ENCODE results near the gene C11orf68. TPM values are rescaled to one million over a fixed set of nuclear protein-coding genes. Genes with fewer than 3 reads are reported as not detected.

The C11orf68 gene
- total RNA-seq, 1 experiment from 2014 or later = 31.9 TPM

DNA sequence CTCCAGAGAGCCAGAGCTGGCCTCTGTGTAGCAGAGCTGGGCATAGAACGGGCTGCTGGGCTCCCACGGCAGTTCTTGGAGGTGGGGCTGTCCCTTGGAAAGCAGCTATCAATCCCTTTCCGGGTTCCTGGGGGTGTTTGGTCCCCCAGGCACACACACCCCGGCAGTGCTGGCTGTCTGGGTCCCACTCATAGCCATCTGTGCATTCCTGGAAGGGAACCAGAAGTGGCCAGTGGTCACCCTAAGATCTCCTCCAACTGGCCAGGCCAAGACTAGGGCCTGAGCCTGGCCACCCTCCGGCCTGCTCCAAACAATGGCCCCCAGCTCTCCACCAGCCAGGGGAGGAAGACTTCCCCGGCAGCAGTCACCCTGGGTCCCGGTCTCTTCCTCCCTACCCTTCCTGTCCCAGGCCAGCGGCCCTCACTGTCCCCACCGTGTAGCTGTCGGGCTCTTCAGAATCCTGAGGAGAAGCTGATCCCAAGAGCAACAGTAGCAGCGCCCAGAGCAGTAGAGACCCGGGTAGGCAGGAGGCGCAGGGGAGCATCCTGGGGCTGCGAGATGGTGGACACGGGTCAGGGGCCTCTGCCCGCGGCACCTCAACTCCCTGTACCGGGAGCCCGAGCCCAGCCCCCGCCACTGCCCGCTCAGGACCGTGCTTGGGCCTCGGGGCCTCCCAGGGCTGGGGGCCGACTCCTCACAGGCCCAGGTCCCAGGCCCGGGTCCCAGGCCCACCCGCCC lies 46.9 kb downstream of the C11orf68 start:
- H3K4me1 Mint-ChIP-seq = peaks cover 10% of the 10 kb centered on the region
- TF ChIP-seq FOXP1 (CRISPR knock-in tag; IDR thresholded peaks at IDR 0.05; ENCODE audit: borderline replicate concordance) = 0 out of 2 replicates have a peak, but pooled peaks have one; percentile 42
- no peak for TF ChIP-seq ZNF121 (CRISPR knock-in tag; IDR thresholded peaks at IDR 0.05)
- TF ChIP-seq TEAD4 (CRISPR knock-in tag; IDR thresholded peaks at IDR 0.05) = no peak
- TF ChIP-seq, protein P1, sequence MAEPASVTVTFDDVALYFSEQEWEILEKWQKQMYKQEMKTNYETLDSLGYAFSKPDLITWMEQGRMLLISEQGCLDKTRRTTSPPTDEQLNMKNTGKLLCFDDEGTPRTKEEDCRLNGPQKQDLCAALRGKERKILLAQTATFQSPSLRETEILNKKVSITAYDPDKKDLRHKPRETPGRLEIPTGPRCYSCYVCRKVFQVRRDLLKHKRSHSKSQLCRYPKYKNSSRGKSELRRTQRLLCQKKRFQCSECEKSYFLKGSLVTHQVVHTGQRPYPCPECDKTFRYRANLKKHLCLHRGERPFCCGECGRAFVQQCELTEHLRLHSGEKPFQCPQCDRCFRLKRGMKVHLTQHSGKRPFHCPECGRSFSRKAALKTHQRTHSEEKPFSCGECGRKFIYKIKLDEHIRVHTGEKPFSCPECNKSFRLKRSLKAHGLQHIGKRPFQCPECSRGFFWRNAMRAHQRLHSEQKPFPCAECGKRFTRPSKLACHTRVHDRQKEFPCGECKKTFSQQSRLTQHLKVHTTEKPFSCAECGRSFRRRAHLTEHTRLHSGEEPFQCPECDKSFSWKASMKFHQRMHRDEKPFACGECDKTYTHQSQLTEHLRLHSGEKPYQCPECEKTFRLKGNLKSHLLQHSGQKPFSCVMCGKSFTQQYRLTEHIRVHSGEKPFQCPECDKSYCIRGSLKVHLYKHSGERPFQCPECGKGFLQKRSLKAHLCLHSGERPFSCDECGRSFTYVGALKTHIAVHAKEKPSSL (CRISPR knock-in tag; conservative IDR thresholded peaks at IDR 0.05) = no peak
- no peak for TF ChIP-seq ESRRA (CRISPR knock-in tag; IDR thresholded peaks at IDR 0.05; ENCODE audit: borderline replicate concordance)
- TF ChIP-seq, protein P2, sequence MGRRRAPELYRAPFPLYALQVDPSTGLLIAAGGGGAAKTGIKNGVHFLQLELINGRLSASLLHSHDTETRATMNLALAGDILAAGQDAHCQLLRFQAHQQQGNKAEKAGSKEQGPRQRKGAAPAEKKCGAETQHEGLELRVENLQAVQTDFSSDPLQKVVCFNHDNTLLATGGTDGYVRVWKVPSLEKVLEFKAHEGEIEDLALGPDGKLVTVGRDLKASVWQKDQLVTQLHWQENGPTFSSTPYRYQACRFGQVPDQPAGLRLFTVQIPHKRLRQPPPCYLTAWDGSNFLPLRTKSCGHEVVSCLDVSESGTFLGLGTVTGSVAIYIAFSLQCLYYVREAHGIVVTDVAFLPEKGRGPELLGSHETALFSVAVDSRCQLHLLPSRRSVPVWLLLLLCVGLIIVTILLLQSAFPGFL (CRISPR knock-in tag; IDR thresholded peaks at IDR 0.05; ENCODE audit: borderline replicate concordance) = no peak
- TF ChIP-seq SMAD3 (CRISPR knock-in tag; IDR thresholded peaks at IDR 0.05; ENCODE audit: borderline replicate concordance) = no peak
- TF ChIP-seq RORB (CRISPR knock-in tag; IDR thresholded peaks at IDR 0.05) = no peak
- H3K4me3 Mint-ChIP-seq = peak overlapping the region; percentile 64
- no peak overlapping the region; the same call in 1 of the 2 replicates for H3K27ac Mint-ChIP-seq
- ChIA-PET CTCF (interaction anchor here (0.9 to 16.6 kb wide), 9 partner anchors 9 to 152 kb away, joined by 3 to 539 read pairs (median 3); partner anchors contain the start of genes CCDC85B, CFL1, FIBP and MUS81), POLR2A (interaction anchor here (0.5 to 2.2 kb wide), 7 partner anchors 10 to 55 kb away, joined by 3 to 26 read pairs (median 4); partner anchors contain the start of genes CFL1, FIBP and MUS81)
- no peaks in the 10 kb centered on the region for H3K36me3 Mint-ChIP-seq
- H3K9me3 Mint-ChIP-seq = no peaks in the 10 kb centered on the region
- DNase-seq (ENCODE audit: low spot score) (peak; percentile 56), ATAC-seq (peak; percentile 7)
- peaks cover 57% of the 10 kb centered on the region for H3K27me3 Mint-ChIP-seq (ENCODE audit: low read depth)

DNA sequence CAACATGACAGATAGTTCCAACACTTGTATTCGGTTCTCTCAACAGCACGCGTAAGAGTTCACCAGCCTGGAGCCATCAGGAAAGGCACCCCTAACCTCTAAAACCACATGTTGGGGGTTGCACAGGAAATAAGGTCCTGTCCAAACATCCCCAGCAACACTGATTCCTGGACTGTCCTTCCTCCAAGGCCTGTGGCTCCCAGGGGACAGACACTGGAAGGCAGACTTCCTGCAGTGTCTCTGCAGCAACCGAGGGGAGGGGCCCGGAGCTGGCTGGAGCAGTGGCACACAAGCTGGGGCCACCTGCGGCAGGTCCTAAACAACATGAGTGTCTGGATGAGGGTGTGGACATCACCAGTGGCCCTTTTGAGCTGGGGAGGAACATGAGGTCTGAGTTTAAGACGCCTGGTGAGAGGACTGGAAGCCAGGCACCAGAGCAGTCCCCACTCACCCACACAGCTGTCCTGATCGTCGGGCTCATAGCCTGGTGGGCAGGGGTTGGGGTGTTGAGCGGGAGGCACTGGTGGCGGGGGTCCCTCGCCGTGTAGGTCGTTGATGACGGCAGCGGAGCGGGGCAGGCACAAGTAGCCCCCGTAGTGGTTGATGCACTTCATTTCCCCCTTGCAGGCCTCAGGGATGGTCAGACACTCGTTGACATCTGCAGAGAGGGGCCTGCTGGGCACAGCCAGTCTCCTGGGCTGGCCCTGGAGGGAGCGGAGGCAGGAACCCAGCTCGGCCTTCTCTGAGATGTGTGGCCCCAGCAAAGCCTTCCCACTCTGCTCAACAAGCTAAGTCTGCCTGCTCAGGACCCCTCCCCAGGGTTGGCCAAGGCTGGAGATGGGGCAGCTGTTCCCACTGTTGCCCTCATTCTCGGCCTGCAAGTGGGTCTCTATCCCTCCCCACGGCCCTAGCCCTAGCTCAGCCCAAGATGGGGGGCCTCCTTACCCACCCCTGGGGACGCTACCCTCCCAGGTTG lies 47.9 kb downstream of the C11orf68 start:
- no peaks in the 10 kb centered on the region for H3K9me3 Mint-ChIP-seq
- CTCF ChIA-PET = interaction anchor here (1.1 to 16.6 kb wide), 7 partner anchors 10 to 91 kb away, joined by 3 to 539 read pairs (median 4); partner anchors contain the start of genes CCDC85B, CFL1, FIBP and MUS81
- no peak for ATAC-seq

DNA sequence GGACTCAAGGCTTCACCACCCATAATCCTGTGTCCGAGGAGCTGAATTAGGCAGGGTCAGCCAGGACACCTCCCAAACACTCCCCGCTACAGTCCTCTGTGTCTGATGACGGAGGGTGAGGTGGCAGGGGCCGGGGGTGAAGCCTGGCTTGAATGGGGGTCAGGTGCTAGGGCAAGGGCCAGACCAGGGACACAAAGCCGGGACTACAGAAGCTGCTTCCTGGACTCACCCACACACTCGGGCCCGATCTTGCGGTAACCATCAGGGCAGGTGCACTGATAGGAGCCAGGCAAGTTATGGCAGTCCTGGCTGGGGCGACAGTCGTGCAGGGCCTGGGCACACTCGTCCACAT lies 48.6 kb downstream of the C11orf68 start:
- H3K4me1 Mint-ChIP-seq = peaks cover 10% of the 10 kb centered on the region
- H3K27ac Mint-ChIP-seq = no peak overlapping the region
- no peak overlapping the region for H3K4me3 Mint-ChIP-seq
- CTCF ChIA-PET = interaction anchor here (1.2 to 16.6 kb wide), 3 partner anchors 10 to 90 kb away, joined by 4 to 539 read pairs (median 89); partner anchors contain the start of genes CCDC85B, CFL1, FIBP and MUS81
- H3K27me3 Mint-ChIP-seq (ENCODE audit: low read depth) = peaks cover 48% of the 10 kb centered on the region
- DNase-seq (ENCODE audit: low spot score) (no peak), ATAC-seq (no peak)
- no peaks in the 10 kb centered on the region for H3K9me3 Mint-ChIP-seq
- POLR2A ChIA-PET = interaction anchor here (1.2 to 3.1 kb wide), 2 partner anchors 11 to 20 kb away, joined by 3 to 19 read pairs; partner anchors contain the start of genes CFL1 and MUS81
- peaks cover 1% of the 10 kb centered on the region; the same call in 1 of the 2 replicates for H3K36me3 Mint-ChIP-seq
- TF ChIP-seq NR3C1 (CRISPR knock-in tag; conservative IDR thresholded peaks at IDR 0.05; ENCODE audit: low read depth) = no peak
- TF ChIP-seq JUN (CRISPR knock-in tag; IDR thresholded peaks at IDR 0.05) = no peak
- no peak for TF ChIP-seq SMAD3 (CRISPR knock-in tag; IDR thresholded peaks at IDR 0.05; ENCODE audit: borderline replicate concordance)
- no peak for TF ChIP-seq NFYB (CRISPR knock-in tag; conservative IDR thresholded peaks at IDR 0.05; ENCODE audit: low read depth)
- TF ChIP-seq, protein P3, sequence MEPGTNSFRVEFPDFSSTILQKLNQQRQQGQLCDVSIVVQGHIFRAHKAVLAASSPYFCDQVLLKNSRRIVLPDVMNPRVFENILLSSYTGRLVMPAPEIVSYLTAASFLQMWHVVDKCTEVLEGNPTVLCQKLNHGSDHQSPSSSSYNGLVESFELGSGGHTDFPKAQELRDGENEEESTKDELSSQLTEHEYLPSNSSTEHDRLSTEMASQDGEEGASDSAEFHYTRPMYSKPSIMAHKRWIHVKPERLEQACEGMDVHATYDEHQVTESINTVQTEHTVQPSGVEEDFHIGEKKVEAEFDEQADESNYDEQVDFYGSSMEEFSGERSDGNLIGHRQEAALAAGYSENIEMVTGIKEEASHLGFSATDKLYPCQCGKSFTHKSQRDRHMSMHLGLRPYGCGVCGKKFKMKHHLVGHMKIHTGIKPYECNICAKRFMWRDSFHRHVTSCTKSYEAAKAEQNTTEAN (CRISPR knock-in tag; IDR thresholded peaks at IDR 0.05) = no peak
- TF ChIP-seq, protein P4, sequence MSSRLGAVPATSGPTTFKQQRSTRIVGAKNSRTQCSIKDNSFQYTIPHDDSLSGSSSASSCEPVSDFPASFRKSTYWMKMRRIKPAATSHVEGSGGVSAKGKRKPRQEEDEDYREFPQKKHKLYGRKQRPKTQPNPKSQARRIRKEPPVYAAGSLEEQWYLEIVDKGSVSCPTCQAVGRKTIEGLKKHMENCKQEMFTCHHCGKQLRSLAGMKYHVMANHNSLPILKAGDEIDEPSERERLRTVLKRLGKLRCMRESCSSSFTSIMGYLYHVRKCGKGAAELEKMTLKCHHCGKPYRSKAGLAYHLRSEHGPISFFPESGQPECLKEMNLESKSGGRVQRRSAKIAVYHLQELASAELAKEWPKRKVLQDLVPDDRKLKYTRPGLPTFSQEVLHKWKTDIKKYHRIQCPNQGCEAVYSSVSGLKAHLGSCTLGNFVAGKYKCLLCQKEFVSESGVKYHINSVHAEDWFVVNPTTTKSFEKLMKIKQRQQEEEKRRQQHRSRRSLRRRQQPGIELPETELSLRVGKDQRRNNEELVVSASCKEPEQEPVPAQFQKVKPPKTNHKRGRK (CRISPR knock-in tag; IDR thresholded peaks at IDR 0.05; ENCODE audit: borderline replicate concordance) = no peak

More for the DNA sequence above, 47.9 kb downstream of the C11orf68 start:
- Mint-ChIP-seq H3K4me3 (0 out of 2 replicates have a peak overlapping the region, but pooled peaks have one; percentile 8), H3K36me3 (no peaks in the 10 kb centered on the region), H3K27ac (no peak overlapping the region), H3K27me3 (ENCODE audit: low read depth) (peaks cover 52% of the 10 kb centered on the region), H3K4me1 (peaks cover 10% of the 10 kb centered on the region)
- DNase-seq (ENCODE audit: low spot score) = no peak
- POLR2A ChIA-PET = interaction anchor here (0.8 to 2.2 kb wide), 5 partner anchors 9 to 18 kb away, joined by 3 to 26 read pairs (median 4); partner anchors contain the start of genes CFL1, FIBP and MUS81
- TF ChIP-seq CBFB (CRISPR knock-in tag; IDR thresholded peaks at IDR 0.05; ENCODE audit: low read depth) (no peak), TP53 (CRISPR knock-in tag; IDR thresholded peaks at IDR 0.05) (no peak), MYBL2 (CRISPR knock-in tag; IDR thresholded peaks at IDR 0.05) (no peak), ZNF416 (CRISPR knock-in tag; IDR thresholded peaks at IDR 0.05) (no peak)
